ENCODE results near the gene SLC16A9.
"Not testable (repeated sequence)": the region's sequence is repeated elsewhere in the genome, so short reads cannot be mapped to it uniquely, and the experiment has no call there.

DNA sequence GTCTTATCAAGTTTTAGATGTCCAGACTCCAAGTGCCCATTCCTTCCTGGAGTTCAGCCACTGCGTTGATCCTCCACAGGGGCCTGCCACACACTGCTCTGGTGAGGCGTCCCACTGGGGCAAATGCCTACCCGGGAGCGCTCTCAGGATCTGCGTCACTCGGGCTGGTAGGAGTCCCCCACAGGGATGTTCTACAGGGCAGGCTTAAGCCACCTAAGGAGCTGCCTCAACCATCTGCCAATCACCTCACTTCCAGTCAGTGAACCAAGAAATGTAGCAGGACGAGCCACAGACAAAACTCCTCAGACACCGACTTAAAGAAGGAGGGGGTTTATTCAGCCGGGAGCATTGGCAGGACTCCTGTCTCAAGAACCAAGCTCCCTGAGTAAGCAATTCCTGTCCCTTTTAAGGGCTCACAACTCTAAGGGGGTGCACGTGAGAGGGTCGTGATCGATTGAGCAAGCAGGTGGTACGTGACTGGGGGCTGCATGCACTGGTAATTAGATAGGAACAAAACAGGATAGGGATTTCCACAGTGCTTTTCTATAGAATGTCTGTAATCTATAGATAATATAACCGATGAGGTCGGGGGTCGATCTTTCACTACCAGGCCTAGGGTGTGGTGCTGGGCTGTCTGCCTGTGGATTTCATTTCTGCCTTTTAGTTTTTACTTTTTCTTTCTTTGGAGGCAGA lies 23.8 kb upstream of the SLC16A9 start:
- TF ChIP-seq, protein P1, sequence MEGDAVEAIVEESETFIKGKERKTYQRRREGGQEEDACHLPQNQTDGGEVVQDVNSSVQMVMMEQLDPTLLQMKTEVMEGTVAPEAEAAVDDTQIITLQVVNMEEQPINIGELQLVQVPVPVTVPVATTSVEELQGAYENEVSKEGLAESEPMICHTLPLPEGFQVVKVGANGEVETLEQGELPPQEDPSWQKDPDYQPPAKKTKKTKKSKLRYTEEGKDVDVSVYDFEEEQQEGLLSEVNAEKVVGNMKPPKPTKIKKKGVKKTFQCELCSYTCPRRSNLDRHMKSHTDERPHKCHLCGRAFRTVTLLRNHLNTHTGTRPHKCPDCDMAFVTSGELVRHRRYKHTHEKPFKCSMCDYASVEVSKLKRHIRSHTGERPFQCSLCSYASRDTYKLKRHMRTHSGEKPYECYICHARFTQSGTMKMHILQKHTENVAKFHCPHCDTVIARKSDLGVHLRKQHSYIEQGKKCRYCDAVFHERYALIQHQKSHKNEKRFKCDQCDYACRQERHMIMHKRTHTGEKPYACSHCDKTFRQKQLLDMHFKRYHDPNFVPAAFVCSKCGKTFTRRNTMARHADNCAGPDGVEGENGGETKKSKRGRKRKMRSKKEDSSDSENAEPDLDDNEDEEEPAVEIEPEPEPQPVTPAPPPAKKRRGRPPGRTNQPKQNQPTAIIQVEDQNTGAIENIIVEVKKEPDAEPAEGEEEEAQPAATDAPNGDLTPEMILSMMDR (IDR thresholded peaks at IDR 0.05; ENCODE audit: borderline replicate concordance, extremely low read depth, low read length, poor library complexity, severe bottlenecking): not testable (repeated sequence)
- TF ChIP-seq EZH2 (IDR thresholded peaks at IDR 0.05; ENCODE audit: borderline replicate concordance, low read depth, low read length, severe bottlenecking): not testable (repeated sequence)
